A549 (cell line): Measurements from ENCODE around the gene MBNL2. TPM values are rescaled to one million over a fixed set of nuclear protein-coding genes. Genes with fewer than 3 reads are reported as not detected.

Experiments used
- ATAC-seq, 2 experiments: fragments of 200-7000 bp in 1 of 2; fragments of >200 bp in 1 of 2; cut with Nextera tagmentation in 1 of 2; cut with Tn5 transposase in 1 of 2; 3 replicates each; pipeline versions ENCODE4 v1.8.0 to v1.9.1; 2018 to 2020; ENCODE audit warnings: mild to moderate bottlenecking in 1 of 2, moderate library complexity in 1 of 2
- CTCF ChIA-PET: fragments of 300-600 bp; sonication (Branson Sonifier 250); formaldehyde crosslinking; extraction: SDS; loops from one replicate; lab custom pipeline; 2021; ENCODE audit warnings: antibody characterized with exemption, inconsistent platforms; lab: Yijun Ruan, JAX
- POLR2A ChIA-PET: fragments of 350-600 bp; formaldehyde crosslinking; extraction: SDS; loops from one replicate; lab custom pipeline; 2021; ENCODE audit warnings: antibody characterized with exemption, inconsistent platforms; lab: Yijun Ruan, JAX
- DNase-seq, 2 experiments: peaks; one replicate each; pipeline versions ENCODE4 v3.0.0 to v3.0.0-alpha.2; 2011 to 2016; ENCODE audit warnings: low read depth in 1 of 2, low spot score in 1 of 2
- FAIRE-seq: peaks from 2 replicates; lab custom pipeline; 2011; peaks lifted over from hg19 to GRCh38; lab: Jason Lieb, UNC
- H3K27ac ChIP-seq, 2 experiments: fragments of >200 bp; sonication (Bioruptor Twin); formaldehyde crosslinking; 3 replicates each; pipeline ENCODE4 v1.5.1; 2016 to 2017
- H3K4me1 ChIP-seq: fragments of >200 bp; sonication (Bioruptor Twin); formaldehyde crosslinking; 3 replicates; pipeline ENCODE4 v1.6.1; 2016
- H3K4me2 ChIP-seq: fragments of >200 bp; sonication (Bioruptor Twin); formaldehyde crosslinking; 3 replicates; pipeline ENCODE4 v1.6.1; 2016
- H3K4me3 ChIP-seq: fragments of >200 bp; sonication (Bioruptor Twin); formaldehyde crosslinking; 3 replicates; pipeline ENCODE4 v1.5.1; 2016
- H3K9me3 ChIP-seq: fragments of >200 bp; sonication (Bioruptor Twin); formaldehyde crosslinking; 3 replicates; pipeline ENCODE4 v1.6.1; 2016
- CEBPB ChIP-seq, 2 experiments: fragments of >200 bp in 1 of 2; sonication (Bioruptor Twin) in 1 of 2; formaldehyde crosslinking in 1 of 2; IDR thresholded peaks; 2 replicates each; pipeline ENCODE4 v1.6.1; 2012 to 2016
- E2F6 ChIP-seq: IDR thresholded peaks from 2 replicates; pipeline ENCODE4 v1.6.1; 2012; ENCODE audit warnings: low read depth, borderline replicate concordance
- FOSL2 ChIP-seq, 2 experiments: fragments of 450-650 bp in 1 of 2; fragments of >200 bp in 1 of 2; sonication (Bioruptor Twin) in 1 of 2; formaldehyde crosslinking; IDR thresholded peaks; 2 replicates each; pipeline versions ENCODE4 v1.5.0 to v1.6.1; 2016 to 2020; ENCODE audit warnings: mild to moderate bottlenecking in 1 of 2, moderate library complexity in 1 of 2
- HES2 ChIP-seq: fragments of >200 bp; sonication (Bioruptor Twin); formaldehyde crosslinking; IDR thresholded peaks from 2 replicates; pipeline ENCODE4 v1.6.1; 2016
- JUN ChIP-seq, 2 experiments: fragments of >200 bp; sonication (Bioruptor Twin); formaldehyde crosslinking; IDR thresholded peaks; 2 replicates in 1 of 2; 3 replicates in 1 of 2; pipeline ENCODE4 v1.6.1; 2016 to 2017
- PHF8 ChIP-seq: fragments of 200-600 bp; sonication (generic); IDR thresholded peaks from 2 replicates; pipeline ENCODE4 v1.6.1; 2016; ENCODE audit warnings: low read depth, mild to moderate bottlenecking, antibody characterized with exemption, moderate library complexity, borderline replicate concordance
- POLR2A ChIP-seq: IDR thresholded peaks from 2 replicates; pipeline ENCODE4 v1.6.1; 2012; ENCODE audit warnings: mild to moderate bottlenecking, low read length
- RCOR1 ChIP-seq: fragments of 150-350 bp; IDR thresholded peaks from 2 replicates; pipeline ENCODE4 v1.6.1; 2014; ENCODE audit warnings: antibody characterized with exemption, low read length, low read depth
- REST ChIP-seq: fragments of 200-600 bp; sonication (generic); IDR thresholded peaks from 2 replicates; pipeline ENCODE4 v1.6.1; 2016; ENCODE audit warnings: antibody characterized with exemption, mild to moderate bottlenecking, moderate library complexity
- SMC3 ChIP-seq: fragments of >200 bp; sonication (Bioruptor Twin); formaldehyde crosslinking; IDR thresholded peaks from 3 replicates; pipeline ENCODE4 v1.6.1; 2018; ENCODE audit warnings: inconsistent platforms
- TFCP2L1 ChIP-seq: fragments of 250-450 bp; sonication (Bioruptor Pico); IDR thresholded peaks from 2 replicates; pipeline ENCODE4 v1.5.0; 2021; ENCODE audit warnings: mild to moderate bottlenecking
- USF2 ChIP-seq: fragments of 450-650 bp; IDR thresholded peaks from 2 replicates; pipeline ENCODE4 v1.6.1; 2014; ENCODE audit warnings: antibody characterized with exemption
- ZFP36 ChIP-seq: fragments of 450-650 bp; IDR thresholded peaks from 2 replicates; pipeline ENCODE4 v1.6.1; 2014; ENCODE audit warnings: borderline replicate concordance; ENCODE audit not compliant: partially characterized antibody
- WGBS: methylation state at CpG from one replicate; pipeline ENCODE4 v1.1.6; 2017; ENCODE audit errors: missing lambda C conversion rate; 5-methylcytosine and 5-hydroxymethylcytosine counted together
- polyA plus RNA-seq, 4 experiments: library from polyadenylated mRNA; depleted of rRNA in 3 of 4; stranded (reverse); fragments of >200 nt; fragmentation: RNase III in 1 of 4; extraction: RNeasy Plus Mini Kit Qiagen cat#74134 plus additional on column Dnase treatment in 1 of 4; gene quantifications; 2 replicates in 3 of 4; 3 replicates in 1 of 4; pipeline ENCODE4 v1.2.3, GENCODE V29; 2011 to 2017
- TF ChIP-seq, protein P1 (sequence below): fragments of 250-450 bp; sonication (Bioruptor Pico); IDR thresholded peaks from 2 replicates; pipeline ENCODE4 v1.5.0; 2021; ENCODE audit warnings: mild to moderate bottlenecking, moderate library complexity, borderline replicate concordance

Gene MBNL2
- polyA plus RNA-seq, 2 of the 4 experiments (the other 2 are of a cell fraction), result 18.7 to 20.6 TPM

- TF ChIP-seq, protein P1, sequence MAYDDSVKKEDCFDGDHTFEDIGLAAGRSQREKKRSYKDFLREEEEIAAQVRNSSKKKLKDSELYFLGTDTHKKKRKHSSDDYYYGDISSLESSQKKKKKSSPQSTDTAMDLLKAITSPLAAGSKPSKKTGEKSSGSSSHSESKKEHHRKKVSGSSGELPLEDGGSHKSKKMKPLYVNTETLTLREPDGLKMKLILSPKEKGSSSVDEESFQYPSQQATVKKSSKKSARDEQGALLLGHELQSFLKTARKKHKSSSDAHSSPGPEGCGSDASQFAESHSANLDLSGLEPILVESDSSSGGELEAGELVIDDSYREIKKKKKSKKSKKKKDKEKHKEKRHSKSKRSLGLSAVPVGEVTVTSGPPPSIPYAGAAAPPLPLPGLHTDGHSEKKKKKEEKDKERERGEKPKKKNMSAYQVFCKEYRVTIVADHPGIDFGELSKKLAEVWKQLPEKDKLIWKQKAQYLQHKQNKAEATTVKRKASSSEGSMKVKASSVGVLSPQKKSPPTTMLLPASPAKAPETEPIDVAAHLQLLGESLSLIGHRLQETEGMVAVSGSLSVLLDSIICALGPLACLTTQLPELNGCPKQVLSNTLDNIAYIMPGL, result no peak
- TF ChIP-seq RCOR1 (no peak), HES2 (no peak), CEBPB (IDR thresholded peaks at IDR 0.05) (no peak), TFCP2L1 (CRISPR knock-in tag) (no peak), POLR2A (no peak), REST (no peak), PHF8 (no peak), JUN (IDR thresholded peaks at IDR 0.05) (no peak)
- CTCF ChIA-PET, result interaction anchor here (0.8 to 3.7 kb wide), 7 partner anchors 9 to 139 kb away, joined by 3 to 22 read pairs (median 8); no protein-coding TSS in a partner anchor
Measured at GRCh38 chr13:97221466-97221865, 667 bp upstream of the MBNL2 start.

GRCh38 chr13:97223037-97223710 is 1.0 kb downstream of the MBNL2 start:
- ATAC-seq (no peak), DNase-seq (no peak), FAIRE-seq (no peak)
- ChIA-PET CTCF (interaction anchor here (0.6 to 3.7 kb wide), 11 partner anchors 9 to 195 kb away, joined by 3 to 22 read pairs (median 6); no protein-coding TSS in a partner anchor), POLR2A (interaction anchor here (0.7 to 1.4 kb wide), 7 partner anchors 17 to 115 kb away, joined by 3 to 6 read pairs (median 4); no protein-coding TSS in a partner anchor)
- Histone ChIP-seq H3K4me3 (peak overlapping the region; percentile 65), H3K4me1 (peaks cover 36% of the 10 kb centered on the region), H3K4me2 (peak overlapping the region; percentile 85), H3K9me3 (no peaks in the 10 kb centered on the region), H3K27ac (peak overlapping the region; percentile 73 to 84)
- 2% methylated on average over 6 of the region's 6 CpGs for WGBS
- TF ChIP-seq ZFP36, result no peak
- no peak for TF ChIP-seq USF2

More at GRCh38 chr13:97221466-97221865, 667 bp upstream of the MBNL2 start:
- H3K4me3 ChIP-seq, result peak overlapping the region; percentile 65; the same call in 2 of the 3 replicates
- 45% methylated on average over 6 of the region's 6 CpGs for WGBS
- peaks cover 27% of the 10 kb centered on the region for H3K4me1 ChIP-seq
- no peaks in the 10 kb centered on the region for H3K9me3 ChIP-seq
- peak overlapping the region; percentile 56 to 67; a peak in 5 of 6 replicates for H3K27ac ChIP-seq
- peak overlapping the region; percentile 85 for H3K4me2 ChIP-seq
- DNase-seq (no peak), FAIRE-seq (no peak), ATAC-seq (no peak; a peak in 1 of 6 replicates)
- POLR2A ChIA-PET, result interaction anchor here (0.9 to 1.5 kb wide), 5 partner anchors 16 to 87 kb away, joined by 3 to 6 read pairs (median 6); no protein-coding TSS in a partner anchor

- peak overlapping the region; percentile 85 for H3K4me2 ChIP-seq
- H3K4me3 ChIP-seq, result peak overlapping the region; percentile 65
- peaks cover 40% of the 10 kb centered on the region for H3K4me1 ChIP-seq
- peak overlapping the region; percentile 73 to 84 for H3K27ac ChIP-seq
- ChIA-PET CTCF (interaction anchor here (0.6 to 3.7 kb wide), 9 partner anchors 8 to 194 kb away, joined by 3 to 22 read pairs (median 7); no protein-coding TSS in a partner anchor), POLR2A (interaction anchor here (0.7 to 1.2 kb wide), 4 partner anchors 16 to 82 kb away, joined by 3 to 4 read pairs (median 4); no protein-coding TSS in a partner anchor)
- TF ChIP-seq FOSL2 (IDR thresholded peaks at IDR 0.05), result no peak
- peak; percentile 24; the same call in 1 of the 2 replicates for TF ChIP-seq FOSL2 (CRISPR knock-in tag; IDR thresholded peaks at IDR 0.05)
- TF ChIP-seq E2F6, result no peak
- TF ChIP-seq SMC3, result no peak
- no peak for TF ChIP-seq USF2
- DNase-seq (peak; percentile 25 to 53), ATAC-seq (peak in 1 of 2 experiments; percentile 40; a peak in 3 of 6 replicates), FAIRE-seq (no peak)
- H3K9me3 ChIP-seq, result no peaks in the 10 kb centered on the region
- 4% methylated on average over 9 of the region's 11 CpGs for WGBS
Measured at GRCh38 chr13:97223711-97224541, 1.8 kb downstream of the MBNL2 start.
